Stimulated activated naive CD4-positive, alpha-beta T cell (primary cell): ENCODE data around the gene TMEM87B.
"Not testable (repeated sequence)": the region's sequence is repeated elsewhere in the genome, so short reads cannot be mapped to it uniquely, and the experiment has no call there.

Experiments used
- DNase-seq, 6 experiments: peaks; one replicate each; lab custom pipeline; 2025; lab: John Stamatoyannopoulos, UW

The TMEM87B gene

GRCh38 chr2:112121682-112122254 is 66.7 kb downstream of the TMEM87B start:
- DNase-seq: peak in 5 of 6 experiments; percentile 7 to 68 (median 37)

GRCh38 chr2:112129060-112129459 is 74.0 kb downstream of the TMEM87B start:
- DNase-seq: no peak

- DNase-seq: no peak
Observed at GRCh38 chr2:112133344-112133743, 78.3 kb downstream of the TMEM87B start.

- DNase-seq: no peak
Observed at GRCh38 chr2:112134120-112134519, 79.1 kb downstream of the TMEM87B start.

- no peak for DNase-seq
Observed at GRCh38 chr2:112136096-112136495, 81.0 kb downstream of the TMEM87B start.

- peak in 1 of 6 experiments; percentile 19 for DNase-seq
Observed at GRCh38 chr2:112137516-112138158, 82.6 kb downstream of the TMEM87B start.

GRCh38 chr2:112138159-112139032 is 83.3 kb downstream of the TMEM87B start, which contains the start of gene FBLN7:
Gene FBLN7 (plus strand): TSS chr2:112138385. CDS start chr2:112138656, 271 bp downstream.
- peak in 2 of 6 experiments; percentile 15 to 19 for DNase-seq

- DNase-seq: not testable (repeated sequence)
Observed at GRCh38 chr2:112139033-112139614, 84.1 kb downstream of the TMEM87B start.

GRCh38 chr2:112139661-112140204 is 84.7 kb downstream of the TMEM87B start:
- not testable (repeated sequence) for DNase-seq

- DNase-seq: no peak
Observed at GRCh38 chr2:112140205-112140802, 85.2 kb downstream of the TMEM87B start.

GRCh38 chr2:112140899-112141625 is 86.0 kb downstream of the TMEM87B start:
- no peak for DNase-seq

GRCh38 chr2:112141626-112142007 is 86.5 kb downstream of the TMEM87B start:
- no peak for DNase-seq

GRCh38 chr2:112142525-112143078 is 87.5 kb downstream of the TMEM87B start:
- DNase-seq: no peak

- DNase-seq: no peak
Observed at GRCh38 chr2:112143150-112143549, 88.1 kb downstream of the TMEM87B start.

GRCh38 chr2:112144966-112145365 is 89.9 kb downstream of the TMEM87B start:
- no peak for DNase-seq

- DNase-seq: no peak
Observed at GRCh38 chr2:112147382-112148168, 92.5 kb downstream of the TMEM87B start.

GRCh38 chr2:112148477-112148876 is 93.4 kb downstream of the TMEM87B start:
- DNase-seq: no peak

- no peak for DNase-seq
Observed at GRCh38 chr2:112149194-112149593, 94.1 kb downstream of the TMEM87B start.

- DNase-seq: no peak
Observed at GRCh38 chr2:112149866-112150435, 94.9 kb downstream of the TMEM87B start.
